Osteoblast (primary cell): Measurements from ENCODE around the gene SESN1. TPM values are rescaled to one million over a fixed set of nuclear protein-coding genes. Genes with fewer than 3 reads are reported as not detected.
"Not testable (repeated sequence)": the region's sequence is repeated elsewhere in the genome, so short reads cannot be mapped to it uniquely, and the experiment has no call there.

Experiments used
- DNase-seq: peaks from one replicate; pipeline ENCODE4 v3.0.0; 2011; ENCODE audit warnings: low spot score, mixed read lengths; ENCODE audit not compliant: insufficient read length; ENCODE audit errors: missing footprints
- H2AFZ ChIP-seq: 2 replicates; pipeline ENCODE4 v1.6.0; 2011; ENCODE audit warnings: mild to moderate bottlenecking, low read length
- H3K27ac ChIP-seq: 2 replicates; pipeline ENCODE4 v1.5.1; 2011; ENCODE audit warnings: mild to moderate bottlenecking, low read depth, low read length, moderate library complexity
- H3K27me3 ChIP-seq: 2 replicates; pipeline ENCODE4 v1.6.0; 2012; ENCODE audit warnings: mild to moderate bottlenecking, control low read depth, inconsistent platforms, low read length, moderate library complexity; ENCODE audit not compliant: insufficient read depth
- H3K36me3 ChIP-seq: 2 replicates; pipeline ENCODE4 v1.5.1; 2011; ENCODE audit warnings: mild to moderate bottlenecking, low read length, control low read depth, moderate library complexity; ENCODE audit not compliant: insufficient read depth
- H3K4me1 ChIP-seq: 2 replicates; pipeline ENCODE4 v1.5.1; 2011; ENCODE audit warnings: mild to moderate bottlenecking, low read length, control low read depth, moderate library complexity; ENCODE audit not compliant: insufficient read depth
- H3K4me2 ChIP-seq: 2 replicates; pipeline ENCODE4 v1.6.0; 2011; ENCODE audit warnings: mild to moderate bottlenecking, low read length; ENCODE audit not compliant: insufficient read depth
- H3K4me3 ChIP-seq: fragments of 200-600 bp; sonication (generic); 3 replicates; pipeline ENCODE4 v1.5.1; 2012; ENCODE audit warnings: mild to moderate bottlenecking, low read length, inconsistent platforms; ENCODE audit not compliant: insufficient read depth
- H3K79me2 ChIP-seq: 2 replicates; pipeline ENCODE4 v1.6.0; 2012; ENCODE audit warnings: mild to moderate bottlenecking, low read length, control low read depth, inconsistent platforms; ENCODE audit not compliant: insufficient read depth
- H3K9me3 ChIP-seq: 2 replicates; pipeline ENCODE4 v1.5.1; 2011; ENCODE audit warnings: low read depth, low read length, control low read depth
- H4K20me1 ChIP-seq: 2 replicates; pipeline ENCODE4 v1.6.0; 2012; ENCODE audit warnings: mild to moderate bottlenecking, low read length, control low read depth; ENCODE audit not compliant: insufficient read depth
- total RNA-seq: library from RNA; depleted of rRNA; stranded (reverse); fragments of >200 nt; gene quantifications from 2 replicates; pipeline ENCODE4 v1.2.3, GENCODE V29; 2012
- TF ChIP-seq, protein P1 (sequence below): IDR thresholded peaks from 2 replicates; pipeline ENCODE4 v1.5.1; 2011; ENCODE audit warnings: mild to moderate bottlenecking, low read depth, low read length, moderate library complexity; ENCODE audit errors: extremely low read depth

Gene SESN1
- total RNA-seq, 1 donor = 26.1 TPM

DNA sequence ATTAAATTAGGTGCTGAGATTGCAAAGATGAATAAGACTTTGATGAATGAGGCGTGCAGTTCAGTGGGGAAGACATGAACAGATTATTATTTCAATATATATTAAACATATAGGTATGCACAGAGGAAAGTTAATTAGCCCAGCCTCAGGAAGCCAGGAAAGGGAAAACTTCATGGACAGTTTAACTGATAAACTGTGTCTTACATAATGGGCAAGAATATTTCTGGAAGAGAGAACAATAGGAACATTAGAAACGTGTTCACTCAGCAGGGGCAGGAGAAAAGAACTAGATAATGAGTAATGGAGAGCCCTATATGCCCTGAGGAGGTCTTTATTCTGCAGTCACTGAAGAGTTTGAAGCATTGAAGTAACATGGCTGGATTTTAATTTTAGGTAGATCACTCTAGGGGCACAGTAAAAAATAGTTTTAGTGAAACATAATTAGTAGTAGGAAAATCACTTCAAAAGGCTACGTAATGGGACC is 24.3 kb upstream of the SESN1 start:
- Histone ChIP-seq H3K27ac (no peak overlapping the region), H3K4me1 (peaks cover 23% of the 10 kb centered on the region), H3K36me3 (no peaks in the 10 kb centered on the region), H3K27me3 (no peaks in the 10 kb centered on the region), H3K4me3 (no peak overlapping the region), H3K79me2 (peaks cover 50% of the 10 kb centered on the region), H3K9me3 (no peaks in the 10 kb centered on the region), H2AFZ (no peak overlapping the region), H3K4me2 (no peak overlapping the region), H4K20me1 (no peaks in the 10 kb centered on the region)
- no peak for DNase-seq
- TF ChIP-seq, protein P1, sequence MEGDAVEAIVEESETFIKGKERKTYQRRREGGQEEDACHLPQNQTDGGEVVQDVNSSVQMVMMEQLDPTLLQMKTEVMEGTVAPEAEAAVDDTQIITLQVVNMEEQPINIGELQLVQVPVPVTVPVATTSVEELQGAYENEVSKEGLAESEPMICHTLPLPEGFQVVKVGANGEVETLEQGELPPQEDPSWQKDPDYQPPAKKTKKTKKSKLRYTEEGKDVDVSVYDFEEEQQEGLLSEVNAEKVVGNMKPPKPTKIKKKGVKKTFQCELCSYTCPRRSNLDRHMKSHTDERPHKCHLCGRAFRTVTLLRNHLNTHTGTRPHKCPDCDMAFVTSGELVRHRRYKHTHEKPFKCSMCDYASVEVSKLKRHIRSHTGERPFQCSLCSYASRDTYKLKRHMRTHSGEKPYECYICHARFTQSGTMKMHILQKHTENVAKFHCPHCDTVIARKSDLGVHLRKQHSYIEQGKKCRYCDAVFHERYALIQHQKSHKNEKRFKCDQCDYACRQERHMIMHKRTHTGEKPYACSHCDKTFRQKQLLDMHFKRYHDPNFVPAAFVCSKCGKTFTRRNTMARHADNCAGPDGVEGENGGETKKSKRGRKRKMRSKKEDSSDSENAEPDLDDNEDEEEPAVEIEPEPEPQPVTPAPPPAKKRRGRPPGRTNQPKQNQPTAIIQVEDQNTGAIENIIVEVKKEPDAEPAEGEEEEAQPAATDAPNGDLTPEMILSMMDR = no peak

GRCh38 chr6:109118337-109118736 is 23.7 kb upstream of the SESN1 start:
- Histone ChIP-seq H4K20me1 (no peaks in the 10 kb centered on the region), H3K27ac (no peak overlapping the region), H3K36me3 (no peaks in the 10 kb centered on the region), H3K4me2 (no peak overlapping the region), H3K27me3 (no peaks in the 10 kb centered on the region), H2AFZ (no peak overlapping the region), H3K4me3 (no peak overlapping the region), H3K9me3 (no peaks in the 10 kb centered on the region), H3K79me2 (peaks cover 50% of the 10 kb centered on the region), H3K4me1 (peaks cover 23% of the 10 kb centered on the region)
- TF ChIP-seq, protein P1 = no peak
- no peak for DNase-seq

GRCh38 chr6:109117346-109118035 is 22.8 kb upstream of the SESN1 start:
- Histone ChIP-seq H3K9me3 (no peaks in the 10 kb centered on the region), H4K20me1 (no peaks in the 10 kb centered on the region), H3K4me1 (peaks cover 23% of the 10 kb centered on the region), H3K4me2 (no peak overlapping the region), H3K4me3 (no peak overlapping the region), H3K27ac (no peak overlapping the region), H3K36me3 (no peaks in the 10 kb centered on the region), H2AFZ (peak overlapping the region; percentile 24), H3K79me2 (peaks cover 48% of the 10 kb centered on the region), H3K27me3 (no peaks in the 10 kb centered on the region)
- no peak for DNase-seq
- TF ChIP-seq, protein P1 = no peak

- H3K27ac ChIP-seq, H2AFZ ChIP-seq, H3K4me3 ChIP-seq, H3K27me3 ChIP-seq, H4K20me1 ChIP-seq, DNase-seq, H3K9me3 ChIP-seq, H3K4me2 ChIP-seq, H3K4me1 ChIP-seq, H3K36me3 ChIP-seq: not testable (repeated sequence)
- H3K79me2 ChIP-seq = peaks cover 32% of the 10 kb centered on the region
Measured at GRCh38 chr6:109112663-109113062, 18.0 kb upstream of the SESN1 start.

DNA sequence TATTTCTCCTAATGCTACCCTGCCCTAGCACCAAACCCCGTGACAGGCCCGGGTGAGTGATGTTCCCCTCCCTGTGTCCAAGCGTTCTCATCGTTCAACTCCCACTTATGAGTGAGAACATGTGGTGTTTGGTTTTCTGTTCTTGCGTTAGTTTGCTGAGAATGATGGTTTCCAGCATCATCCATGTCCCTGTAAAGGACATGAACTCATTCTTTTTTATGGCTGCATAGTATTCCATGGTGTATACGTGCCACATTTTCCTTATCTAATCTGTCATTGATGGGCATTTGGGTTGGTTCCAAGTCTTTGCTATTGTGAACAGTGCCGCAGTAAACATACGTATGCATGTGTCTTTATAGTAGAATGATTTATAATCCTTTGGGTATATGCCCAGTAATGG is 15.0 kb upstream of the SESN1 start:
- peaks cover 26% of the 10 kb centered on the region for H3K79me2 ChIP-seq
- not testable (repeated sequence) for H2AFZ ChIP-seq, DNase-seq

More for the DNA sequence above, 15.0 kb upstream of the SESN1 start:
- not testable (repeated sequence) for H3K4me1 ChIP-seq, H3K36me3 ChIP-seq, H3K27ac ChIP-seq, H3K4me2 ChIP-seq, H3K27me3 ChIP-seq, H3K9me3 ChIP-seq, H4K20me1 ChIP-seq, H3K4me3 ChIP-seq
